ENCODE measurements around the gene ANO9. TPM values are rescaled to one million over a fixed set of nuclear protein-coding genes. Genes with fewer than 3 reads are reported as not detected.

Gene ANO9
- total RNA-seq, 1 experiment from 2014 or later, result 85.5 TPM

DNA sequence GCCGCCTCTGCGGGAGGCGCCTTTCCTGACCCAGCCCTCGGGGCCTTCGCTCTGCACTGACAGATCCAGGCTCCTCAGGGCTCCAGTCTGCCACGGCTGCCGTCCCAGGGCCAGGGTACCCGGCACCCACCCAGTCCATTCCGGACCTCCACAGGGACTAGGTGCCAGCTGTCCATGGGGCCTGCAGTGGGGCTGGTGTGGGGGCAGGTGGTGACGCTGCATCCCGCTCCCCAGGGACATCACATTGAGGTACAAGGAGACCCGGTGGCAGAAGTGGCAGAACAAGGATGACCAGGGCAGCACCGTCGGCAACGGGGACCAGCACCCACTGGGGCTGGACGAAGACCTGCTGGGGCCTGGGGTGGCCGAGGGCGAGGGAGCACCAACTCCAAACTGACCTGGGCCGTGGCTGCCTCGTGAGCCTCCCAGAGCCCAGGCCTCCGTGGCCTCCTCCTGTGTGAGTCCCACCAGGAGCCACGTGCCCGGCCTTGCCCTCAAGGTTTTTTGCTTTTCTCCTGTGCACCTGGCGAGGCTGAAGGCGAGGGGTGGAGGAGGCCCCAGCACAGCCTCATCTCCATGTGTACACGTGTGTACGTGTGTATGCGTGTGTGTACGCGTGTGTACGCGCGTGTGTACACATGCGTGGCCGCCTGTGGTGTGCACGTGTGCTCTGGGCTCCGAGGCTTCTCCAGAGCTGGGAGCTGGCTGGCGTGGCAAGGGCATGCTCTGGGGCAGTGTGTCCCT, 48.5 kb upstream of the ANO9 start:
- BruUV-seq (replicated peaks), result no TSS peak
- intact Hi-C loops (cut with micrococcal nuclease; ENCODE audit: unreplicated experiment), result no loop called here
- CTCF ChIA-PET, result no interaction called here
- TF ChIP-seq, protein P1, sequence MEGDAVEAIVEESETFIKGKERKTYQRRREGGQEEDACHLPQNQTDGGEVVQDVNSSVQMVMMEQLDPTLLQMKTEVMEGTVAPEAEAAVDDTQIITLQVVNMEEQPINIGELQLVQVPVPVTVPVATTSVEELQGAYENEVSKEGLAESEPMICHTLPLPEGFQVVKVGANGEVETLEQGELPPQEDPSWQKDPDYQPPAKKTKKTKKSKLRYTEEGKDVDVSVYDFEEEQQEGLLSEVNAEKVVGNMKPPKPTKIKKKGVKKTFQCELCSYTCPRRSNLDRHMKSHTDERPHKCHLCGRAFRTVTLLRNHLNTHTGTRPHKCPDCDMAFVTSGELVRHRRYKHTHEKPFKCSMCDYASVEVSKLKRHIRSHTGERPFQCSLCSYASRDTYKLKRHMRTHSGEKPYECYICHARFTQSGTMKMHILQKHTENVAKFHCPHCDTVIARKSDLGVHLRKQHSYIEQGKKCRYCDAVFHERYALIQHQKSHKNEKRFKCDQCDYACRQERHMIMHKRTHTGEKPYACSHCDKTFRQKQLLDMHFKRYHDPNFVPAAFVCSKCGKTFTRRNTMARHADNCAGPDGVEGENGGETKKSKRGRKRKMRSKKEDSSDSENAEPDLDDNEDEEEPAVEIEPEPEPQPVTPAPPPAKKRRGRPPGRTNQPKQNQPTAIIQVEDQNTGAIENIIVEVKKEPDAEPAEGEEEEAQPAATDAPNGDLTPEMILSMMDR (IDR thresholded peaks at IDR 0.05; ENCODE audit: insufficient read depth in 1 of 2, low read depth in 1 of 2, low read length in 1 of 2, severe bottlenecking in 1 of 2, unreplicated experiment in 1 of 2), result no peak
- H3K4me1 ChIP-seq, result no peaks in the 10 kb centered on the region
- no peak overlapping the region for H3K4me3 ChIP-seq (ENCODE audit: low read depth, low read length)
- DNase-seq, result no peak
- no peaks in the 10 kb centered on the region for H3K9me3 Mint-ChIP-seq (ENCODE audit: unreplicated experiment)
- H3K36me3 Mint-ChIP-seq (ENCODE audit: insufficient read depth, unreplicated experiment), result peaks cover 43% of the 10 kb centered on the region
- H3K4me1 Mint-ChIP-seq (ENCODE audit: low read depth, unreplicated experiment), result no peaks in the 10 kb centered on the region
- H3K27me3 ChIP-seq (replicated peaks; ENCODE audit: control insufficient read depth, insufficient read depth, low read length), result no peaks in the 10 kb centered on the region
- POLR2A ChIA-PET, result no interaction called here
- no peaks in the 10 kb centered on the region for H3K27me3 Mint-ChIP-seq (ENCODE audit: insufficient read depth, unreplicated experiment)
- 0 out of 2 replicates have a peak, but pooled peaks cover 2% of the 10 kb centered on the region for H3K36me3 ChIP-seq (ENCODE audit: control insufficient read depth, insufficient read depth, low read length)
- no peak overlapping the region for H3K27ac Mint-ChIP-seq (ENCODE audit: unreplicated experiment)
- no peaks in the 10 kb centered on the region for H3K9me3 ChIP-seq
- no peak overlapping the region for H3K4me3 Mint-ChIP-seq (ENCODE audit: unreplicated experiment)

DNA sequence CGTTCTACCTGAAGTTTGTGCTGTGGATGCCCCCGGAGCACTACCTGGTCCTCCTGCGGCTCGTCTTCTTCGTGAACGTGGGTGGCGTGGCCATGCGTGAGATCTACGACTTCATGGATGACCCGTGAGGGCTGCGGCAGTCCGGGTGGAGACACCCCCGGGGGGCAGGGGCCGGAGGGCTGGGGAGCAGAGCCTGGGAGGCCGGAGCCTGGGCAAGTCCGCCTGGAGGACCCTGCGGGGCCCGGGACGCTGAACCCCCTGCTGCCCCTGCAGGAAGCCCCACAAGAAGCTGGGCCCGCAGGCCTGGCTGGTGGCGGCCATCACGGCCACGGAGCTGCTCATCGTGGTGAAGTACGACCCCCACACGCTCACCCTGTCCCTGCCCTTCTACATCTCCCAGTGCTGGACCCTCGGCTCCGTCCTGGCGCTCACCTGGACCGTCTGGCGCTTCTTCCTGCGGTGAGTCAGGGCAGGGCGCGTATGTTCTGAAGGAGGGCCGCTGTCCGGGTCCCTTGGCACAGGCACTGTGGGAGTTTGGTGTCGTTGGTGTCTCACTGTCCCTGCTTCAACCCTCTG, 47.9 kb upstream of the ANO9 start:
- no peak overlapping the region for H3K27ac Mint-ChIP-seq (ENCODE audit: unreplicated experiment)
- no peak for DNase-seq
- H3K4me3 Mint-ChIP-seq (ENCODE audit: unreplicated experiment), result no peak overlapping the region
- POLR2A ChIA-PET, result no interaction called here
- Histone ChIP-seq H3K27me3 (replicated peaks; ENCODE audit: control insufficient read depth, insufficient read depth, low read length) (no peaks in the 10 kb centered on the region), H3K9me3 (no peaks in the 10 kb centered on the region), H3K4me1 (no peaks in the 10 kb centered on the region), H3K4me3 (ENCODE audit: low read depth, low read length) (no peak overlapping the region), H3K36me3 (ENCODE audit: control insufficient read depth, insufficient read depth, low read length) (0 out of 2 replicates have a peak, but pooled peaks cover 2% of the 10 kb centered on the region)
- H3K36me3 Mint-ChIP-seq (ENCODE audit: insufficient read depth, unreplicated experiment), result peaks cover 36% of the 10 kb centered on the region
- intact Hi-C loops (cut with micrococcal nuclease; ENCODE audit: unreplicated experiment), result no loop called here
- no peaks in the 10 kb centered on the region for H3K27me3 Mint-ChIP-seq (ENCODE audit: insufficient read depth, unreplicated experiment)
- H3K4me1 Mint-ChIP-seq (ENCODE audit: low read depth, unreplicated experiment), result no peaks in the 10 kb centered on the region
- CTCF ChIA-PET, result no interaction called here
- H3K9me3 Mint-ChIP-seq (ENCODE audit: unreplicated experiment), result no peaks in the 10 kb centered on the region
- TF ChIP-seq, protein P1 (IDR thresholded peaks at IDR 0.05; ENCODE audit: insufficient read depth in 1 of 2, low read depth in 1 of 2, low read length in 1 of 2, severe bottlenecking in 1 of 2, unreplicated experiment in 1 of 2), result no peak
- BruUV-seq (replicated peaks), result no TSS peak

DNA sequence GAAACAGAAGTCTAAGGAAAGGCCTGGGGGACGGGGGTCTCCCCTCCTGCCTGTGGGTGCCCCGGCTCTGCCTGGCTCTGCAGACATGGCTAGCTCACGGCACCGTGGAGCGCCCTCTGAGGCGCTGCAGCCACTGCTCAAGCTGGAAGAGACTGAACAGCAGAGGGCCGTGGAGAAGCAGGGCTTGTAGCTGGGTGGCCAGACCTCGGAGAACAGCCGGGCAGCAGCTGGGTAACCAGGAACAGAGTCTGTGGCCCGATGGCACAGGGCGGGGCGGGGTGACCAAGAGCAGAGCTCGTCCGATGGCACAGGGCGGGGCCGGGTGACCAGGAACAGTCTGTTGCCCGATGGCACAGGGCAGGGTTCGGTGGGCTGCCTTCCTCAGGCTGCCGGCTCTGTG, 47.2 kb upstream of the ANO9 start:
- H3K36me3 ChIP-seq (ENCODE audit: control insufficient read depth, insufficient read depth, low read length), result no peaks in the 10 kb centered on the region
- no TSS peak for BruUV-seq (replicated peaks)

More for the DNA sequence above, 47.2 kb upstream of the ANO9 start:
- no peak overlapping the region for H3K27ac Mint-ChIP-seq (ENCODE audit: unreplicated experiment)
- no peaks in the 10 kb centered on the region for H3K4me1 ChIP-seq
- CTCF ChIA-PET, result no interaction called here
- intact Hi-C loops (cut with micrococcal nuclease; ENCODE audit: unreplicated experiment), result no loop called here
- H3K4me1 Mint-ChIP-seq (ENCODE audit: low read depth, unreplicated experiment), result no peaks in the 10 kb centered on the region
- TF ChIP-seq, protein P1 (IDR thresholded peaks at IDR 0.05; ENCODE audit: insufficient read depth in 1 of 2, low read depth in 1 of 2, low read length in 1 of 2, severe bottlenecking in 1 of 2, unreplicated experiment in 1 of 2), result no peak
- POLR2A ChIA-PET, result no interaction called here
- no peaks in the 10 kb centered on the region for H3K27me3 ChIP-seq (replicated peaks; ENCODE audit: control insufficient read depth, insufficient read depth, low read length)
- no peak overlapping the region for H3K4me3 ChIP-seq (ENCODE audit: low read depth, low read length)
- DNase-seq, result no peak
- H3K9me3 ChIP-seq, result no peaks in the 10 kb centered on the region
- no peaks in the 10 kb centered on the region for H3K9me3 Mint-ChIP-seq (ENCODE audit: unreplicated experiment)
- H3K4me3 Mint-ChIP-seq (ENCODE audit: unreplicated experiment), result no peak overlapping the region
- no peaks in the 10 kb centered on the region for H3K27me3 Mint-ChIP-seq (ENCODE audit: insufficient read depth, unreplicated experiment)
- peaks cover 31% of the 10 kb centered on the region for H3K36me3 Mint-ChIP-seq (ENCODE audit: insufficient read depth, unreplicated experiment)
